ENCODE results near the gene NBL1. TPM values are rescaled to one million over a fixed set of nuclear protein-coding genes. Genes with fewer than 3 reads are reported as not detected.

Gene NBL1
- total RNA-seq, 5 donors from 2014 or later (not counting 1 experiment from before 2014, with no cell fraction given): 11.4 to 38.1 (median 13.7) TPM

- 95% methylated on average over 4 of the region's 15 CpGs for whole genome bisulfite sequencing (ENCODE audit: insufficient coverage)
- H3K4me1 ChIP-seq (ENCODE audit: control insufficient read depth in 1 of 2, extremely low read depth in 1 of 2, insufficient read depth in 2 of 2, low read length in 2 of 2): peaks cover 0 to 19% of the 10 kb centered on the region in 2 experiments
- Mint-ChIP-seq H3K27me3 (no peaks in the 10 kb centered on the region), H3K27ac (no peak overlapping the region), H3K36me3 (peaks cover 3% of the 10 kb centered on the region), H3K4me3 (no peak overlapping the region), H3K4me1 (peaks cover 7 to 16% (median 14%) of the 10 kb centered on the region in 3 donors), H3K9me3 (no peaks in the 10 kb centered on the region)
- POLR2A ChIA-PET: interaction anchor here in 1 of 2 donors (0.7 kb wide), 1 partner anchor 269 kb away, joined by 3 read pairs; no protein-coding TSS in a partner anchor
- H3K27me3 ChIP-seq (replicated peaks in 1 of 2; ENCODE audit: control insufficient read depth in 2 of 2, extremely low read depth in 1 of 2, insufficient read depth in 2 of 2, low read length in 1 of 2): peaks cover 0 to 20% of the 10 kb centered on the region in 2 experiments
- H3K36me3 ChIP-seq (ENCODE audit: control insufficient read depth in 2 of 2, extremely low read depth in 1 of 2, insufficient read depth in 1 of 2, low read length in 1 of 2): no peaks in the 10 kb centered on the region
- no peak for DNase-seq
- CTCF ChIA-PET: no interaction called here
- no peak overlapping the region for H3K27ac ChIP-seq (ENCODE audit: low read length)
- H3K9me3 ChIP-seq: no peaks in the 10 kb centered on the region
- H3K4me3 ChIP-seq (ENCODE audit: control insufficient read depth in 1 of 2, extremely low read depth in 1 of 2, low read length in 1 of 2): no peak overlapping the region
- no peak for ATAC-seq (replicated peaks in 1 of 4)
Observed at GRCh38 chr1:19656780-19657466, 12.8 kb downstream of the NBL1 start.

- Histone ChIP-seq H3K4me1 (ENCODE audit: control insufficient read depth in 1 of 2, extremely low read depth in 1 of 2, insufficient read depth in 2 of 2, low read length in 2 of 2) (peaks cover 0 to 21% of the 10 kb centered on the region in 2 experiments), H3K4me3 (ENCODE audit: control insufficient read depth in 1 of 2, extremely low read depth in 1 of 2, low read length in 1 of 2) (no peak overlapping the region), H3K9me3 (no peaks in the 10 kb centered on the region), H3K27ac (ENCODE audit: low read length) (no peak overlapping the region), H3K27me3 (replicated peaks in 1 of 2; ENCODE audit: control insufficient read depth in 2 of 2, extremely low read depth in 1 of 2, insufficient read depth in 2 of 2, low read length in 1 of 2) (peaks cover 0 to 15% of the 10 kb centered on the region in 2 experiments), H3K36me3 (ENCODE audit: control insufficient read depth in 2 of 2, extremely low read depth in 1 of 2, insufficient read depth in 1 of 2, low read length in 1 of 2) (no peaks in the 10 kb centered on the region)
- no peak for DNase-seq
- ATAC-seq (replicated peaks in 1 of 4): no peak
- Mint-ChIP-seq H3K36me3 (peaks cover 3% of the 10 kb centered on the region), H3K9me3 (no peaks in the 10 kb centered on the region), H3K27me3 (no peaks in the 10 kb centered on the region), H3K27ac (no peak overlapping the region), H3K4me3 (no peak overlapping the region), H3K4me1 (peaks cover 7 to 18% (median 14%) of the 10 kb centered on the region in 3 donors)
- POLR2A ChIA-PET: interaction anchor here in 1 of 2 donors (0.7 kb wide), 1 partner anchor 270 kb away, joined by 3 read pairs; no protein-coding TSS in a partner anchor
- 80% methylated on average over 1 of the region's 10 CpGs for WGBS (ENCODE audit: insufficient coverage)
- CTCF ChIA-PET: no interaction called here
Observed at GRCh38 chr1:19657511-19657910, 13.4 kb downstream of the NBL1 start.

- H3K4me3 Mint-ChIP-seq: no peak overlapping the region
- POLR2A ChIA-PET: no interaction called here
- peaks cover 7 to 20% (median 14%) of the 10 kb centered on the region in 3 donors for H3K4me1 Mint-ChIP-seq
- Histone ChIP-seq H3K27me3 (replicated peaks in 1 of 2; ENCODE audit: control insufficient read depth in 2 of 2, extremely low read depth in 1 of 2, insufficient read depth in 2 of 2, low read length in 1 of 2) (peaks cover 0 to 18% of the 10 kb centered on the region in 2 experiments), H3K4me3 (ENCODE audit: control insufficient read depth in 1 of 2, extremely low read depth in 1 of 2, low read length in 1 of 2) (no peak overlapping the region), H3K9me3 (no peaks in the 10 kb centered on the region), H3K4me1 (ENCODE audit: control insufficient read depth in 1 of 2, extremely low read depth in 1 of 2, insufficient read depth in 2 of 2, low read length in 2 of 2) (peaks cover 0 to 21% of the 10 kb centered on the region in 2 experiments), H3K36me3 (ENCODE audit: control insufficient read depth in 2 of 2, extremely low read depth in 1 of 2, insufficient read depth in 1 of 2, low read length in 1 of 2) (no peaks in the 10 kb centered on the region), H3K27ac (ENCODE audit: low read length) (no peak overlapping the region)
- H3K9me3 Mint-ChIP-seq: no peaks in the 10 kb centered on the region
- H3K27ac Mint-ChIP-seq: no peak overlapping the region
- CTCF ChIA-PET: no interaction called here
- 91% methylated on average over 13 of the region's 13 CpGs for WGBS (ENCODE audit: insufficient coverage)
- ATAC-seq (replicated peaks in 1 of 4) (no peak), DNase-seq (no peak)
- peaks cover 3% of the 10 kb centered on the region for H3K36me3 Mint-ChIP-seq
- H3K27me3 Mint-ChIP-seq: peaks cover 0 to under 1% of the 10 kb centered on the region in 2 donors
Observed at GRCh38 chr1:19658186-19658585, 14.1 kb downstream of the NBL1 start.

GRCh38 chr1:19661721-19662228 lies 17.7 kb downstream of the NBL1 start:
- Mint-ChIP-seq H3K36me3 (no peaks in the 10 kb centered on the region), H3K4me3 (no peak overlapping the region), H3K4me1 (peaks cover 23 to 33% (median 28%) of the 10 kb centered on the region in 3 donors), H3K27ac (peak overlapping the region in 1 of 2 donors; percentile 67), H3K9me3 (no peaks in the 10 kb centered on the region), H3K27me3 (peaks cover 5 to 14% of the 10 kb centered on the region in 2 donors)
- H3K27ac ChIP-seq (ENCODE audit: low read length): no peak overlapping the region
- H3K4me3 ChIP-seq (ENCODE audit: control insufficient read depth in 1 of 2, extremely low read depth in 1 of 2, low read length in 1 of 2): no peak overlapping the region
- no peaks in the 10 kb centered on the region for H3K9me3 ChIP-seq
- CTCF ChIA-PET: interaction anchor here (0.6 to 5.0 kb wide), 14 partner anchors 15 to 534 kb away, joined by 3 to 60 read pairs (median 3); no protein-coding TSS in a partner anchor
- H3K36me3 ChIP-seq (ENCODE audit: control insufficient read depth in 2 of 2, extremely low read depth in 1 of 2, insufficient read depth in 1 of 2, low read length in 1 of 2): no peaks in the 10 kb centered on the region
- 0% methylated on average over 1 of the region's 9 CpGs for WGBS (ENCODE audit: insufficient coverage)
- POLR2A ChIA-PET: no interaction called here
- H3K27me3 ChIP-seq (replicated peaks in 1 of 2; ENCODE audit: control insufficient read depth in 2 of 2, extremely low read depth in 1 of 2, insufficient read depth in 2 of 2, low read length in 1 of 2): peaks cover 5 to 41% of the 10 kb centered on the region in 2 experiments
- peaks cover 0 to 34% of the 10 kb centered on the region in 2 experiments for H3K4me1 ChIP-seq (ENCODE audit: control insufficient read depth in 1 of 2, extremely low read depth in 1 of 2, insufficient read depth in 2 of 2, low read length in 2 of 2)
- ATAC-seq (replicated peaks in 1 of 4) (peak in 2 of 4 experiments; percentile 21 to 24), DNase-seq (peak in 19 of 35 experiments; percentile 17 to 80 (median 42))

- no peaks in the 10 kb centered on the region for H3K9me3 ChIP-seq
- DNase-seq (no peak), ATAC-seq (replicated peaks in 1 of 4) (no peak)
- Mint-ChIP-seq H3K36me3 (no peaks in the 10 kb centered on the region), H3K4me3 (no peak overlapping the region), H3K9me3 (no peaks in the 10 kb centered on the region), H3K27ac (no peak overlapping the region), H3K27me3 (peaks cover 10 to 18% of the 10 kb centered on the region in 2 donors), H3K4me1 (peaks cover 24 to 37% (median 33%) of the 10 kb centered on the region in 3 donors)
- peaks cover 0 to 34% of the 10 kb centered on the region in 2 experiments for H3K4me1 ChIP-seq (ENCODE audit: control insufficient read depth in 1 of 2, extremely low read depth in 1 of 2, insufficient read depth in 2 of 2, low read length in 2 of 2)
- 95% methylated on average over 3 of the region's 3 CpGs for WGBS (ENCODE audit: insufficient coverage)
- H3K27me3 ChIP-seq (replicated peaks in 1 of 2; ENCODE audit: control insufficient read depth in 2 of 2, extremely low read depth in 1 of 2, insufficient read depth in 2 of 2, low read length in 1 of 2): peaks cover 7 to 37% of the 10 kb centered on the region in 2 experiments
- ChIA-PET POLR2A (no interaction called here), CTCF (interaction anchor here (0.6 to 5.0 kb wide), 13 partner anchors 14 to 534 kb away, joined by 3 to 60 read pairs (median 3); no protein-coding TSS in a partner anchor)
- H3K36me3 ChIP-seq (ENCODE audit: control insufficient read depth in 2 of 2, extremely low read depth in 1 of 2, insufficient read depth in 1 of 2, low read length in 1 of 2): no peaks in the 10 kb centered on the region
- H3K27ac ChIP-seq (ENCODE audit: low read length): no peak overlapping the region
- H3K4me3 ChIP-seq (ENCODE audit: control insufficient read depth in 1 of 2, extremely low read depth in 1 of 2, low read length in 1 of 2): no peak overlapping the region
Observed at GRCh38 chr1:19662313-19662712, 18.2 kb downstream of the NBL1 start.

- Histone ChIP-seq H3K4me1 (ENCODE audit: control insufficient read depth in 1 of 2, extremely low read depth in 1 of 2, insufficient read depth in 2 of 2, low read length in 2 of 2) (peaks cover 0 to 30% of the 10 kb centered on the region in 2 experiments), H3K27me3 (replicated peaks in 1 of 2; ENCODE audit: control insufficient read depth in 2 of 2, extremely low read depth in 1 of 2, insufficient read depth in 2 of 2, low read length in 1 of 2) (peaks cover 11 to 43% of the 10 kb centered on the region in 2 experiments), H3K27ac (ENCODE audit: low read length) (no peak within 1 kb of the TSS), H3K4me3 (ENCODE audit: control insufficient read depth in 1 of 2, extremely low read depth in 1 of 2, low read length in 1 of 2) (peak within 1 kb of the TSS; percentile 32 to 45), H3K36me3 (ENCODE audit: control insufficient read depth in 2 of 2, extremely low read depth in 1 of 2, insufficient read depth in 1 of 2, low read length in 1 of 2) (no peaks in the 10 kb centered on the region), H3K9me3 (no peaks in the 10 kb centered on the region)
- Mint-ChIP-seq H3K36me3 (no peaks in the 10 kb centered on the region), H3K27ac (peak within 1 kb of the TSS in 1 of 2 donors; percentile 20), H3K4me1 (peaks cover 21 to 35% (median 29%) of the 10 kb centered on the region in 3 donors), H3K4me3 (peak within 1 kb of the TSS; percentile 50 to 79 (median 77)), H3K27me3 (peaks cover 11 to 18% of the 10 kb centered on the region in 2 donors), H3K9me3 (no peaks in the 10 kb centered on the region)
- 2% methylated on average over 78 of the region's 80 CpGs for WGBS (ENCODE audit: insufficient coverage)
- peak in 9 of 35 experiments; percentile 19 to 59 (median 38) for DNase-seq
- POLR2A ChIA-PET: interaction anchor here in 1 of 2 donors (0.6 kb wide), 1 partner anchor 1122 kb away, joined by 4 read pairs; no protein-coding TSS in a partner anchor
- CTCF ChIA-PET: interaction anchor here (0.5 to 5.0 kb wide), 2 partner anchors 40 to 41 kb away, joined by 3 to 49 read pairs; no protein-coding TSS in a partner anchor
- ATAC-seq (replicated peaks in 1 of 4): peak; percentile 58 to 78 (median 72)
Observed at GRCh38 chr1:19664453-19665185, 20.5 kb downstream of the NBL1 start, which contains the start of gene HTR6. Gene HTR6, plus strand, starts transcription at chr1:19664875. Its CDS starts 879 bp downstream, at chr1:19665754.

Measured in T-cell (primary cell).